Measurements from ENCODE around the gene KRT14. TPM values are rescaled to one million over a fixed set of nuclear protein-coding genes. Genes with fewer than 3 reads are reported as not detected.

KRT14 gene
- total RNA-seq, 1 donor from 2014 or later: 0.19 TPM

- H3K9me3 Mint-ChIP-seq: no peaks in the 10 kb centered on the region
- peaks cover 3% of the 10 kb centered on the region for H3K27me3 Mint-ChIP-seq
- TF ChIP-seq CTCF (conservative IDR thresholded peaks at IDR 0.05): no peak
- H3K36me3 Mint-ChIP-seq: no peaks in the 10 kb centered on the region
- peak overlapping the region; percentile 65 for H3K27ac Mint-ChIP-seq
- DNase-seq (ENCODE audit: extremely low spot score, unreplicated experiment): no peak
- peaks cover 41% of the 10 kb centered on the region for H3K4me1 Mint-ChIP-seq (ENCODE audit: unreplicated experiment)
- H3K4me3 Mint-ChIP-seq: no peak overlapping the region
Measured at GRCh38 chr17:41537614-41537954, 49.1 kb downstream of the KRT14 start.

- peaks cover 37% of the 10 kb centered on the region for H3K4me1 Mint-ChIP-seq (ENCODE audit: unreplicated experiment)
- H3K27me3 Mint-ChIP-seq: peaks cover 7% of the 10 kb centered on the region
- H3K9me3 Mint-ChIP-seq: no peaks in the 10 kb centered on the region
- H3K27ac Mint-ChIP-seq: peak overlapping the region; percentile 65
- peak overlapping the region; percentile 15 for H3K4me3 Mint-ChIP-seq
- no peaks in the 10 kb centered on the region for H3K36me3 Mint-ChIP-seq
- TF ChIP-seq CTCF (conservative IDR thresholded peaks at IDR 0.05): no peak
- no peak for DNase-seq (ENCODE audit: extremely low spot score, unreplicated experiment)
Measured at GRCh38 chr17:41536741-41537613, 49.7 kb downstream of the KRT14 start.

- TF ChIP-seq CTCF (conservative IDR thresholded peaks at IDR 0.05): no peak
- H3K27me3 Mint-ChIP-seq: peaks cover 7% of the 10 kb centered on the region
- no peaks in the 10 kb centered on the region for H3K9me3 Mint-ChIP-seq
- H3K36me3 Mint-ChIP-seq: no peaks in the 10 kb centered on the region
- H3K27ac Mint-ChIP-seq: no peak overlapping the region
- no peak for DNase-seq (ENCODE audit: extremely low spot score, unreplicated experiment)
- peaks cover 33% of the 10 kb centered on the region for H3K4me1 Mint-ChIP-seq (ENCODE audit: unreplicated experiment)
- H3K4me3 Mint-ChIP-seq: peak overlapping the region; percentile 30
Measured at GRCh38 chr17:41535764-41536481, 50.8 kb downstream of the KRT14 start.

GRCh38 chr17:41534899-41535546 is 51.7 kb downstream of the KRT14 start:
- Mint-ChIP-seq H3K27ac (no peak overlapping the region), H3K27me3 (peaks cover 7% of the 10 kb centered on the region), H3K4me3 (peak overlapping the region; percentile 30), H3K36me3 (no peaks in the 10 kb centered on the region), H3K9me3 (no peaks in the 10 kb centered on the region), H3K4me1 (ENCODE audit: unreplicated experiment) (peaks cover 30% of the 10 kb centered on the region)
- no peak for TF ChIP-seq CTCF (conservative IDR thresholded peaks at IDR 0.05)
- no peak for DNase-seq (ENCODE audit: extremely low spot score, unreplicated experiment)

- H3K4me1 Mint-ChIP-seq (ENCODE audit: unreplicated experiment): peaks cover 34% of the 10 kb centered on the region
- no peaks in the 10 kb centered on the region for H3K9me3 Mint-ChIP-seq
- DNase-seq (ENCODE audit: extremely low spot score, unreplicated experiment): no peak
- no peaks in the 10 kb centered on the region for H3K36me3 Mint-ChIP-seq
- peaks cover 19% of the 10 kb centered on the region for H3K27me3 Mint-ChIP-seq
- H3K27ac Mint-ChIP-seq: no peak overlapping the region
- TF ChIP-seq CTCF (conservative IDR thresholded peaks at IDR 0.05): no peak
- H3K4me3 Mint-ChIP-seq: no peak overlapping the region
Measured at GRCh38 chr17:41533613-41534012, 53.1 kb downstream of the KRT14 start.

Data from type B pancreatic cell (in vitro differentiated cells).